Fibroblast of gingiva (primary cell): ENCODE measurements around the gene FAM20C.
A peak's percentile ranks its signal among the peaks of the same experiment; 100 is the strongest.
"Not testable (repeated sequence)": the region's sequence is repeated elsewhere in the genome, so short reads cannot be mapped to it uniquely, and the experiment has no call there.

Source experiments
- DNase-seq: peaks from one replicate; pipeline ENCODE4 v3.0.0-alpha.2; 2011; ENCODE audit warnings: low read depth

The FAM20C gene

DNA sequence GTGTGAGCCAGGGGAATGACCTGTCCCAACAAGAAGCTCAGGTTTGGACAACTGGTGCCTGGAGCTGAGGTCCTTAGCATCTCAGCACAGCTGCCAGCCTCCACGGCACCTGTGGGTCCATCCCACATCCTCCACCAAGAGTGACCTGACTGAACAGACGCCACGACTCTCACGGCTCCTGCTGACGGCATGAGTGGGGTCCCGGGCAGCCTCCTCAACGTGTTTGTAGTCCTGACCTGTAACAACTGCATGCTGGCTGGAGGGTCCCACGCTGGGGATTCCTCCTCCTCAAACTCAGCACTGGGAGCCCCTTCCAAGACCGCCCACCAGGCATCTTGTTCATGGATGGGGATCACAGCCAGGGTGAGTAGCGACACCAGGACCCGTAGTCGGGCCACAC, 36.2 kb downstream of the FAM20C start:
- no peak for DNase-seq

DNA sequence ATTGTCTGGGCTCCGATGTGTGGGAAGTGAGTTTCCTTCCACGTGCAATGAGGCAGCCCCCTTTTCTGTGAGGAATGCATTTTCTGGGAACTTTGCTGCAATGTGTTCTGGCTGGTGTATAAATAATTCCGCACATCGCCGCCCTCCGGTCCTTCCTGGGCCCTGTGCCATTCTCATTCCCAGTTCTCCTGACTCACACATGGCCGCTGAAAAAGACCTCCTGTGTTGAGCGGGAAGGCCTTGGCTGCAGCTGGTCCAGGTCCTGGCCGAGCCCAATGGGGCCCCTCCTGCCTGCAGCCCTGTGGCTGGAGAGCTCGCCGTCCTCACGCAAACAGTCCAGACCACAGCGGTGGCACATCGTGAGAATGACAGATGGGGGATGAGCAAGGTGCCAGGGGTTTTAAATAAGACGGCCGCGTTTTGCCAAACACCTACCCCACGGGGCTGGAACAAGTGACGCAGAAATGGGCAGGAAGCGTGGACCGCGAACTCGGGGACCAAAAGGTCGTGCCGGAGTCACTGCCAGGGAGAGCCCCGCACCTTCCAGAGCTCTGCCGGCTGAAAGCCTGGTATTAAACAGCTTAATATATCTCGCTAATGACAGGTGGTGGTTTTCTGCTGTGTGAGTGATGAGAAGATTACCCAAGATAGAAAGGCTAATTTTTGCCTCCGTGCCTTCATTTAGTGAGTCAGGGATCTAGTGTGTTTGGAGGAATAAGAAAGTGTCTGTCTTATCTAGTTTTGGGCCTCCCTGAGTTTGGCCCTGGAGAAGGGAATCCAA, 37.0 kb downstream of the FAM20C start:
- DNase-seq: peak; percentile 95

DNA sequence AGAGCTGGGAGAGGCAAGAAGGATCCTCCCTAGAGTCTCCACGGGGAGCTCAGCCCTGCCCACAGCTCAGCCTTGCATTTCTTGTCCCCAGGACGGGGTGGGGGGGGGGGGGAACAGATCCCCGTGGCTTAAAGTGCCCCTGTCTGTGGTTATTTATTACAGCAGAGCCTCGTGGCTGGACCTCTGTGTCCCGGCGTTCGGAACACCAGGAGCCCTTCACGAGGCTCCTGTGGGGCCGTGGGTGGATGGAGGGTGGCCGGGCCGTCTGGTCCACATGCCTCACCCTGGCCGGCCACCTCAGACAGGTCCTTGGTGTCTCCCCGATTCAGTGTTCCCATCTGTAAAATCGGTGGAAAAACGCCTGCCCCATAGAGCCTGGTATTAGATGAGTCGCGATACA, 37.9 kb downstream of the FAM20C start:
- no peak for DNase-seq

DNA sequence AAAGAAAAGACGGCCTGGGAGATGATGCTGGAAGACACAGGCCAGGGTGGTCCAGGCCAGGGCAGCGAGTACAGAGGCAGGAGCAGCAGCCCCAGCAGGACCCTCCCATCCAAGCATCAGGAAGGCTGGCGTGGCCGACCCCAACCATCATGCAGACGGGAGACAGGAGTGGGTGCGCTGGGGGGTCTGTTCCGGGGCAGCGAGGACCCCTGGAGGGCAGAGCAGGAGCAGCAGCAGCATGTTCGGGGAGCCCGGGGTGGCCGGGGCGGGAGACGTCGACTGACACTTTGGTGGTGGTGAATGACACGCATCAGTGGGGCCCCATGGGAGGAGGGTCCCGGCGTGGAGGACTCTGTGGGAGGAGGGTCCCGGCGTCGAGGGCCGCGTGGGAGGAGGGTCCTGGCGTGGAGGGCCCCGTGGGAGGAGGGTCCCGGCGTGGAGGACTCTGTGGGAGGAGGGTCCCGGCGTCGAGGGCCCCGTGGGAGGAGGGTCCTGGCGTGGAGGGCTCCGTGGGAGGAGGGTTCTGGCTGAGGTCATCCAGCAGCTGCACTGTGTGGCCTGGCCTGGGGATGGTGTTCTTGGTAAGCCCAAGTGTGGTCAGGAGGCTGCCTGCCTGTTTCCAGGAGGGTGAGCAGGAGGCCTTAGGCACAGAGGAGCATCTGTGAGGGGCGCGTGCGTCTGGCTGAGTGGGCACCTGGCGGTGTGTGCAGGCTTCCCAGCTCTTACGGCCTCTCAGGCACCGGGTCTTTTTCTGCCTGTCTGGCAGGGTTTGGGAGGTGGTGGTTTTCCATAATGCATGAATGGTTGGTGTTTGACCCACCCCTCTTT, 38.9 kb downstream of the FAM20C start:
- no peak for DNase-seq

DNA sequence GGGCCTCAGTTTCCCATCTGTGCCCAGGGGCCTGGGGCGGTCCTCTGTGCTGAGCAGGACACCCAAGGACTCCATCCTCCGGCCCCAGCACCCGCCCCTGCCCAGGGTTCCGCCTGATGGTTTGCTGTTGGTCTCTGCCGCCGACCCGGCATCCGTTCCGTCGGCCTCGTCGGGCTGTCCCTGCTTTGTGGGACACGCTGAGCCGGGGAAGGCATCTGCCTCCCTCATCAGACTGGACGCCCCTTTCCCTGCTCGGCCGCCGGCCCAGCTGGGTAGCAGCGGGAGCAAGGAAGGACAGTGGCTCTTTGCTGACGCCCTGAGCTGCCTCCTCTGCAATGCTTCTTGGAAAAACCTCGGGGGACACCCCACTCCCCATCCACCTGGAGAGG, 39.5 kb downstream of the FAM20C start:
- no peak for DNase-seq

DNA sequence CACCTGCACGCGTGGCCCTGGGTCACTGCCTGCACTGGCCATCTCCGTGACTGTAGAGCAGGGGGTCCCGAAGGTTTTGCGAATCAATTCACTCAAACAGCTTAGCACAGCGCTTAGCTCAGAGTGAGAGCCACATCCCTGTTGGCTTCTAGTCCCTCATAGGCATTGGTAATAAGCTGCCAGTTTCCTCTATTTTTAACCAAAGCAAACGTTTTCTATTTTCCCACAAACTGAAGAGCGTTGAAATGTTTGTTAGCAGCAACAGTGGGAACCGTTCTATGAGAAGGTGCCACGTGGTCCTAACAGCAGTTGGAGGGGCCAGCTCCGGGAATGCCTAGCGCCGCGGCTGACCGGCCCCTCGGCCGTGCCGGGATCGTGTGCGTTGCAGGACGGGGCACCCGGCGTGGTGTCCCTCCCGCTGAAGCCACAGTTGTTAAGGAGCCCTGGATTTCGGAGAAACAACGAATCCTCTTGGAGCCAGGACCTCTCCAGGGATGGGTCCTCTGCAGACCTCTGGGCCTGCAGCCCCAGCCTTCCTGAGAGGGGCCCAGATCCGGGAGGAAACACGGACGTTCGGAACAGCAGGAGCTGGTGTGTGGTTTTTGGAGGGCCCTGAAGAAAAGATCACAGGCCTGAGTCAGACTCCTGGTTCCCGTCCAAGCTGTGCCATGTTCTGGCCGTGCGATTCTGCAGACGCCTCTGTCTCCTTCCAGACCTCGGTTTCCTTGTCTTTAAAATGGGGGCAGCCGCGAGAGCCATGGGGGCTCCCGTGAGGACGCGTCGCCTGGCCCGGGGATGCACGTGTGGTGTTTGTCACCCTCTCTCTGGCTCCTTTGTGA, 40.3 kb downstream of the FAM20C start:
- DNase-seq: peak; percentile 81

DNA sequence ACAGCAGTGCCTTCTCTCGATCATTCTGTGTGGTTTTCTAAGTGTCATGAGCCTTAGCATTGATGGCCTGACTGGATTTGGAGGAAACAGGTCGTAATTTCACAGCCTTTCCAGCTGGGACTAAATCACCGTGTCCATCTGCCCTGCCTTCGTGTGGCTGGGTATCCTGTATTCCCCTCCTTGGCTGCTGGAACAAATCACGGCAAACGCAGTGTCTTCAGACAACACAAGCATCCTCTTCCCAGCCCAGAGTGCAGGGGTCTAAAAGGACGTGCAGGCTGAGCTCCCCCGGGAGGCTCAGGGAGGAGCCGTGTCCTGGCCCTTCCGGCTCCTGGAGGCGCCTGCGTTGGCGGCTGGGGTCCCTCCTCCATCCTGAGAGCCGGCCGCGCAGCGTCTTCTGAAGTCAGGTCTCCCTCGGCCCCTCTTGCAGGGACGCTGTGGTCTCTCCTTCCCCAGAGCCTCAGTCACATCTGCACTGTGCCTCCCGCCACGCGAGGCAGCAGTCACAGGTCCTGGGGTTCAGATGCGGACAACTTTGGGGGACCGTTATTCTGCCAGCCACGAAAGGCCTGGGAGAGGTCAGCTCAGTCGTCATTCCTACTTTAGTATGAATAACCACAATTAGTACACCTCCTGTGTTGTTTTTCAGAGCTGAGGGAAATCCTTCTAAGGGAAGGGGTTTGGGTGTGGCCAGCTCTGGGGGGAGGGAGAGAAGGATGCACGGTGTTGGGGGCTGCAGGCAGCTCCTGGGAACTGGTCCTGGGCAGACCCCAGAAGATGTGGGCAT, 41.1 kb downstream of the FAM20C start:
- no peak for DNase-seq

DNA sequence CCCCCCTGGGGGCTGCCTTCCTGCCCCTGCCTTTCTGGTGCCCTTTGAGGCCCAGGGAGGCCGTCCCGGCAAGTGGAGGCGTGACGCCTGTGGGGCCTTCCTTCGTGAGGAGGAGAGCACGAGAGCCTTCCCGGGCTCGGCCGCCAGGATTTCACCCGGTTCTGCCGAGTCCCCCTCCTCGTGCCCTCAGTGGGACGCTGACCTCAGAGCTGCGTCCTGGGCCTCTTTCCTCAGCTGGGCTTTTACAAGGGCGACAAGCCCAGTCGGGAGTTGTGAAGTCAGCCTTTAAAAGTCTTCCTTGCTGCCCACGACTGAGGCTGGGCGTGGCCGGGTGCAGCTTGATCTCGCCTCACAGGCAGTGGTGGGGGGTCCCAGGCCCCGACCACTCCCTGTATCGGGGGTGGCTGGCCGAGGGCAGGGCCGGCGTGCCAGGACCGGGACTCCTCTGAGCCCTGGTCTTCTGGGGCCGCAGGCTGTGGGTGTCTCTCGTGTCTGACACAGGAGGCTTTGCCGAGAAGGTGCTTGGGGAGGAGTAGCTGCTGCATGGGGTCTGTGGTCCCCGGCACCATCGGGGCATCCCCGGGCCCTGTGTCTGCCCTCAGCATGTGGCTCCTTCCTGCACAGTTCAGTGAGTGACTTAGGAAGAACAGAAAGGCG, 41.8 kb downstream of the FAM20C start:
- DNase-seq: peak; percentile 71

DNA sequence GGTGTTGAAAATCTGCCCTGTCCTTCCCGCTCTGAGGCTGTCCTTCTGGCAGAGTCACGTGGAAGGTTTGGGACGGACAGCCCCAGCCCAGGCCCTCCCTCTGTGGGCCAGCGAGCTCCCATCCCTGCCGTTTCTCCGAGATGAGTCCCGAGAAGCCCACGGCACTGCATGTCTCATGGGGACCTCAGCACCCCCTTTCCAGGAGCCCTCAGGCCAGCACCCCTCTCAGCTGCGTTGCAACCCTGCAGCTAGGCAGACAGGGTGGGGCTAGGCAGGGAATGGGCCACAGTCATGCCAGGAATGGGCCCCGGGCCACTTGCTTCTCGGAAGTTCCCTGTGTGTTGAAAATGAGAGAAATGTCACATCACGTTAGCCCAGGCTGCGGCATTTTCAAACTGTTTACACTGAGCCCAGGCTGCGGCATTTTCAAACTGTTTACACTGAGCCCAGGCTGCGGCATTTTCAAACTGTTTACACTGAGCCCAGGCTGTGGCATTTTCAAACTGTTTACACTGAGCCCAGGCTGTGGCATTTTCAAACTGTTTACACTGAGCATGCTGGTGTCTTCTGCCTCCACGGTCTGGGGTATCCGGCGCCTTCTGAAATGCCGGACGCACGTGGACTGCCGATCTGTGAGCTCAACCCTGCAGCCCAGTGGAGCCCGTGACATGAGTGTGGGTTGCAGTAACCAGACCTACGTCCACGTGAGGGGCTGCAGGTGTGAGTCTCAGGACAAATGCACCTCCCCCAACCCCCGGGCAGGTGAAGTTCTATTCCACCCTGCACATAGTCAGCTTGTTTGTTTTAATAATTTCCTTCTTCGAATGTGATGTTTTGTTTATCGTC, 42.6 kb downstream of the FAM20C start:
- peak; percentile 96 for DNase-seq

DNA sequence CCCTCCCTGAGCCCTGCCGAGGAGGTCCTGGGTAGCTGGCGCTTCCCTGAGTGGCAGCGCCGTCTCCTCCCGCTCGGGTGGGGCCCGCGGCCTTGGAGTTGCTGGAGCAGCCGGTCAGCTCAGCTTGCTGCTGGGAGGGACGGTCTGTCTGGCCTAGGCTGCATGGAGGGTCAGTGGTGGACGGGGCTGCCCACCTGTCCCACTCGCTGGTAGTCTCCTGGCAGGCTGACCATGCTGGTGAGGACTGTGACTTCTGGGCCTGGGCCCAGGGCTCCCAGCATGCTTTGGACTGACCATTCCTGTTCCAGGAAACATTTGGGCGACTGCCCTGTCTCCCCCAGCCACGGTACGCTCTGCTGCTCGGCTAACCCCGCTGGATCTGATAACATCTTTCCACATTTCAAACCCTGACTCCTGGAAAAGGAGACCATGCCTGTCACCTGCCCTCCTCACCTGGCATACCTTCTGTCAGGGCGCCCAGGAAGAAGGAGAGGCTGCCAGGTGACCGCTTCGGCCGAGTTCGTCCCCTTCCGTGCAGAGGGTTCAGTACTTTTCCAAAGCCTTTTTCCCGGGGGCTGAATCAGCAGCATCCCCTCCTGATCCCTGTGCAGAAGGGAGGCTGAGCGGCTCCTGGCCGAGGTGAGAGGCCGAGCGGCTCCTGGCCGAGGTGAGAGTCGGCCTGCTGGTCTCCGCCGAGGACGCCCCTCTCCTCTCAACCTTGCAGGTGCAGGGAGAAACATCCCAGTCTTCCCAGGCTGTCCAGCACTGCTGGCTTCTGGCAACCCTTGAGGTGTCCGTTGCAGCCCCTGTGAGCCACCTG, 43.4 kb downstream of the FAM20C start:
- no peak for DNase-seq

DNA sequence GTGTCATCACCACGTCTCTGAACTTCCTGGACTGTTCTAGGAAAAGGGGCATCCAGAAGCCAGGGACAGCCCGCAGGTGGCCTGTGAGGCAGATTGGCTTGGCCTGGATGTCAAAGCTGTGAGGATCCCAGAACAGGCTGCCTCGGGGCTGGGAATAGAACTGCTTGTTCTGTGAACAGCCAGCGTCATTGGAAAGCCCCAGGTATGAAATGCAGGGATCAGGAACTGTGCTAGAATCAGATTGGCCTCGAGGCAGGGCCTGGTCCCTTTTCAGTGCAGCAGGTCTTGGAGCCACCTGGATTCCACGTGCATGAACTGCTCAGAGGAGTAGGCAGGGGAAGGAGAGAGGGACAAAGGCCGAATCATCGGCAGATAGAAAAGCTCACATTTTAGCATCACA, 44.6 kb downstream of the FAM20C start:
- DNase-seq: no peak

DNA sequence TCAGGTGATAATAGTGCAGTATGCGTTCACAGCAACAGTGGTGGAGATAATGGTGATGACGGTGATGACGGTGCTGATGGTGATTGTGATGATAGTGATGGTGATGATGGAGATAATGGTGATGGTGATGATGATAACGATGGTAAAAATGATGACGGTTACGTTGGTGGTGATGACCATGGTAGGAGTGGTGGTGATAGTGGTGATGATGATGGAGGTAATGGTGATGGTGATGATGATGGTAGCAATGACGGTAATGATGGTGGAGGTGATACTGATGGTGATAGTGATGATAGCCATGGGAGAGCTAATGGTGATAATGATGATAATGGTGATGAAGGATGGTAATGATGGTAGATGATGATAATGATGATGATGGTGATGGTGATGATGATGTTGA, 45.0 kb downstream of the FAM20C start:
- DNase-seq: no peak

DNA sequence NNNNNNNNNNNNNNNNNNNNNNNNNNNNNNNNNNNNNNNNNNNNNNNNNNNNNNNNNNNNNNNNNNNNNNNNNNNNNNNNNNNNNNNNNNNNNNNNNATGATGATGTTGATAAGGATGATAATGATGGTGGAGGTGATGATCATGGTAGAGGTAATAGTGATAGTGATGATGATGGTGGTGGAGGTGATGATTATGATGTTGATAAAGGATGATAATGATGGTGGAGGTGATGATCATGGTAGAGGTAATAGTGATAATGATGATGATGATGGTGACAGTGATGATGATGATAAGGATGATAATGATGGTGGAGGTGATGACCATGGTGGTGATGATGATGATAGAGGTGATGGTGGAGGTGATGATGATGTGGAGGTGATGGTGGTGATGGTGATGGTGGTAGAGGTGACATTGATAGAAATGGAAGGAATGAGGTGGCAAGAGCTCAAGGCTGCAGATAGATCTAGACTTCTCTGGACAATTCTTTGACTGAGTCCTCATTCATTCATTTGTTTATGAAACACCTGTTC, 47.8 kb downstream of the FAM20C start:
- no peak for DNase-seq

DNA sequence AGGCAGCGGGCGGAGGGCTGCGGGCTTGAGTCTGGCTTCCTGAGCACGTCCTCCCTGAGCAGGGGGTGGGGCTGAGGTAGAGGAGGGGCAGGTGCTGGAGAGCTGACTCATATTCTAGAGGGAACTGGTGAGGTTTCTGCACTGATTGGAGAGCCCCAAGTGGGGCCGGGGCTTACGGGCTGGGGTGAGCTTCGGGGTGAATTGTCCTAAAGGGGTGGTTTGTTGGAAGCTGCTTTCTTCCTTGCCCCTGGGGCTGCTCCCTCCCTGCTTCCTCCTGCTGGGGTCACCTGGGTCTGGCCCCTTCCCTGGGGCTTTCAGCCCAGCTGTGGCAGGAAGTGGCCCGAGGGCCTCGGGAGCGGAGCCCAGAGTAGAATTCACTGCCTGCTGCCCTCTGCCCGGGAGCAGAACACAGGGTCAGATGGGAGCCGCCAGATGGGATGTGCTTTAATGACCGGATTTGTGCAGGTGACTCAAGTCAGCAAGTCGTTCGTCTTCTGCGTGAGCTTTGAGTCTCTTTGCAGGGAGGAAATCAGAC, 48.6 kb downstream of the FAM20C start:
- DNase-seq: no peak

DNA sequence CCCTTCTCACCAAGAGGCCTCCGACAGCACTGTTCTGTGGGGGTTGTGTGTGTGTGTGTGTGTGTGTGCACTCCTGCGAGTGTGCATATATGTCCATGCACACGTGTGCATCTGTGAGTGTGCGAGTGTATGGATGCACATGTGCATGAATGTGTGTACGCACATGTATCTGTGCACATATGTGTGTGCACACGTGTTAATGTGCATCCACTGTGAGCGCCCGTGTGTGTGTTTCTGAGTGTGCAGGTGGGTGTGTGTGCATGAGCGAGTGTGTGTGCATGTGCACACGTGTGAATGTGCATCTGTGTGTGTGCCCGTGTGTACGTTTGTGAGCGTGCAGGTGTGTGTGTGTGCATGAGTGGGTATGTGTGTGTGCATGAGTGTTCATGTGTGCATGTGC, 49.1 kb downstream of the FAM20C start:
- DNase-seq: no peak

DNA sequence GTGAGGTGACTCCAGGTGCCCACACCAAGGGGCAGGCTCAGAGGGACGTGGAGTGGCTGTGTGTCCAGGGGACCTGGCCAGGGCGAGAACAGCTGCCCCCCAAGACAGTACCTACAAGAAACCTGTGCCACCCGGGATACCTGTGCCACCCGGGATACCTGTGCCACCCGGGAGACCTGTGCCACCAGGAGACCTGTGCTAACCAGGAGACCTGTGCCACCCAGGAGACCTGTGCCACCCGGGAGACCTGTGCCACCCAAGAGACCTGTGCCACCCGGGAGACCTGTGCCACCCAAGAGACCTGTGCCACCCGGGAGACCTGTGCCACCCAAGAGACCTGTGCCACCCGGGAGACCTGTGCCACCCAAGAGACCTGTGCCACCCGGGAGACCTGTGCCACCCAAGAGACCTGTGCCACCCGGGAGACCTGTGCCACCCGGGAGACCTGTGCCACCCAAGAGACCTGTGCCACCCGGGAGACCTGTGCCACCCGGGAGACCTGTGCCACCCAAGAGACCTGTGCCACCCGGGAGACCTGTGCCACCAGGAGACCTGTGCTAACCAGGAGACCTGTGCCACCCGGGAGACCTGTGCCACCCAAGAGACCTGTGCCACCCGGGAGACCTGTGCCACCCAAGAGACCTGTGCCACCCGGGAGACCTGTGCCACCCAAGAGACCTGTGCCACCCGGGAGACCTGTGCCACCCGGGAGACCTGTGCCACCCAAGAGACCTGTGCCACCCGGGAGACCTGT, 50.6 kb downstream of the FAM20C start:
- not testable (repeated sequence) for DNase-seq

DNA sequence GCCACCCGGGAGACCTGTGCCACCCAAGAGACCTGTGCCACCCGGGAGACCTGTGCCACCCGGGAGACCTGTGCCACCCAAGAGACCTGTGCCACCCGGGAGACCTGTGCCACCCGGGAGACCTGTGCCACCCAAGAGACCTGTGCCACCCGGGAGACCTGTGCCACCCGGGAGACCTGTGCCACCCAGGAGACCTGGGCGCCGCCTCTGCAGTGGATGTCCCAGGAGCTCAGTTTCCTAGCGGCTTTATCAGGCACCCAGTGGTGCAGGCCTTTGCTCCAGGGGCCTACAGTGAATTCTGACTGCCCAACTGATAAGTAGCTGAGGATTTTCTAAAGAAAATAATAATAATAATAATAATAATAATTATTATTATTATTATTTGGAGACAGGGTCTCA, 51.2 kb downstream of the FAM20C start:
- not testable (repeated sequence) for DNase-seq

DNA sequence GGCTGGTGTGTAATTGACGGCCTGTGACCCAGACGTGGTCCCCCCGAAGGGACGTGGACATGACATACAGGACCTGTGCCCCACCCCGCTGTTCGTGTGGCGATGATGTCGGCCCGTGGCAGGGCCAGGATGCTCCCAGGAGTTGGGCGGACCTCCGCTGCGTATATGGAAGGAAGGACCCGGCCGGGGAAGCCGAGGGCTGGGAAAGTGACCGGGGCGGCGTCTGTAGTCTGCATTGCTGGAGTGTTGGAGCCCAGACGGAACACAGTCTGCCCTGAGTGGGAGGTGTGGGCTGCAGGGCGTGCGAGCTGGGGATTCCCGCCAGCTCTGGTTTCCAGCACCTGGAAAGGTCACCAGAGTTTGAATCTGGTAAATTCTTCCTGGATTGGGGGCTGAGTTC, 52.6 kb downstream of the FAM20C start:
- no peak for DNase-seq
